Measurements from ENCODE around the gene TTC3.

- TF ChIP-seq POLR2A (IDR thresholded peaks at IDR 0.05; ENCODE audit: low read depth, low read length) (no peak), POLR2AphosphoS5 (IDR thresholded peaks at IDR 0.05; ENCODE audit: low read depth, low read length) (no peak), TAF1 (IDR thresholded peaks at IDR 0.05; ENCODE audit: low read depth, low read length) (no peak), SPI1 (IDR thresholded peaks at IDR 0.05; ENCODE audit: low read depth, low read length) (no peak), POU2F2 (IDR thresholded peaks at IDR 0.05; ENCODE audit: low read depth, low read length) (no peak), PAX5 (IDR thresholded peaks at IDR 0.05; ENCODE audit: insufficient read depth, low read length, severe bottlenecking) (no peak)
Observed at GRCh38 chr21:37231671-37232070, 158.6 kb downstream of the TTC3 start.

Data from GM12891 (cell line).